CD4-positive, alpha-beta T cell treated with Interferon gamma for 1 hour (primary cell): ENCODE results near the gene ARL11.
"Not testable (repeated sequence)": the region's sequence is repeated elsewhere in the genome, so short reads cannot be mapped to it uniquely, and the experiment has no call there.

ENCODE experiments used
- DNase-seq: peaks from one replicate; pipeline ENCODE4 v3.0.0-alpha.2; 2020

Gene ARL11

DNA sequence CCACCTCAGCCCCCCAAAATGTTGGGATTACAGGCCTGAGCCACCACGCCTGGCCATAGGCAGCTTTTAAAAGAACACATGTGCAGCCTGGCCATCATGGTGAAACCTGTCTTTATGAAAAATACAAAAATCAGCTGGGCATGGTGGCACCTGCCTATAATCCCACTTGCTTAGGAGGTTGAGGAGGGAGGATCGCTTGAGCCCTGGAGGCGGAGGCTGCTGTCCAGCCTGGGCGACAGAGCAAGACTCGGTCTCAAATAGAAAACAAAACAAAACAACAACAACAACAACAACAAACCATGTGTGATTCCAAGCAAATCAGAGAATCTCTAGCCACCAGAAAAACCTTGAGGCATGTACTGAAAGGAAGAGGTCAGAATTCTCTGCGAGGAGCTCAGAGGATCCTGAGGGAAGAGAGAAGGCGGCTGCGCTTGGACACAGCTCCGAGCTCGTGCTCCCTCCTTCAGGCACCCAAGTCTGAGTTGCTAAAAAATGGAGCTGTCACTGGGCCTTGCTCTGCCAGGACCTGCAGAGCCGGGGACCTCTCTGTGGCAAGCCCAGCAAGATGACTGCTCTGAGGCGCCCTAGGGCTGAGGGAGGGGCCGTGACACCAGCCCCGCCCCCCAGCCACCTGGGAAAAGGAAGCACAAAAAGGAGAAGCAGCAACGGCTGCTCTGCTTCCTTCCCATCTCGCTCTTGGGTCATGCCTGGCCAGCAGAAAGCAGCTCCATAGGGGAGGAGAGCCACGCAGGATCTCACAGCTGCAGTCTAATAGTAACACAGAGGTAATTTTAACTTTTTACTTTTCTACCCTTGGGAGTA is at the start of gene ARL11:
Gene ARL11, plus strand, starts transcription at position 677 of the 822 bp plus-strand sequence. CDS start 1,941 bp downstream, outside the sequence.
- peak; percentile 76 for DNase-seq

DNA sequence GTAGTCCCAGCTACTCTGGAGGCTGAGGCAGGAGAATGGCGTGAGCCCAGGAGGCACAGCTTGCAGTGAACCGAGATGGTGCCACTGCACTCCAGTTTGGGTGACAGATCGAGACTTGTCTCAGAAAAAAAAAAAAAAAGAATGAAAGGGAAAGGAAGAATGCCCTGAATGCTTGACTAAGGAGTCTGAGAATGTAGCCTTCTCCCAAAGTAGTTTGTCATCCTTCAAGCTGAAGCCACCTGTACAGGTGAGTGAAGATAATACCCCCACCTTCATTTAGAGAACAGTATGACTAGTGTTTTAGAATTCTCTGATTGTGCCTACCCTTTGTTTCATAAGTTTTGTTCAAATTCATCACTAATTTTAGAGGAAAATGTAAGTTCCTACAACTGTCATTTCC is 48.8 kb upstream of the ARL11 start:
- DNase-seq, result no peak

- DNase-seq, result no peak
These were observed 47.2 kb upstream of the ARL11 start for GRCh38 chr13:49580980-49581680.

DNA sequence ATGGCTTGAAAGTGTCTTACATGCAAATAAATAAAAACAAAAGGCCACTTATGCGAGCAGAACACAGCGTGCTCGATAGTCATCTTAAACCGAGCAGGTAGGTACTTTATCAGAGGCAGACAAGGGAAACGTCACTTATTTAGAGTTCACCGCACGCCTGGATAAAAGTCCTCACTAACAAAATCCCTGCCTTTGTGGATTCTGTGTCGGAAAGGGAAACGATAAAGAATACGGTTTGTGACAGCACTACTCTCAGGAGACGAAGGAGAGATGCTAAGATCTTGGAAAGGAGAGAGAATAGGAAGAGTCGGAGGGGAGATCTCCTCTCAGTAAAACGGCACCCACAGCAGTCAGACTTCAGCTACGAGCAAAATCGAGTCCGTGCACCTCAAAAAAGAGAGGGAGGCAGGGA is 43.5 kb upstream of the ARL11 start:
- DNase-seq, result no peak

DNA sequence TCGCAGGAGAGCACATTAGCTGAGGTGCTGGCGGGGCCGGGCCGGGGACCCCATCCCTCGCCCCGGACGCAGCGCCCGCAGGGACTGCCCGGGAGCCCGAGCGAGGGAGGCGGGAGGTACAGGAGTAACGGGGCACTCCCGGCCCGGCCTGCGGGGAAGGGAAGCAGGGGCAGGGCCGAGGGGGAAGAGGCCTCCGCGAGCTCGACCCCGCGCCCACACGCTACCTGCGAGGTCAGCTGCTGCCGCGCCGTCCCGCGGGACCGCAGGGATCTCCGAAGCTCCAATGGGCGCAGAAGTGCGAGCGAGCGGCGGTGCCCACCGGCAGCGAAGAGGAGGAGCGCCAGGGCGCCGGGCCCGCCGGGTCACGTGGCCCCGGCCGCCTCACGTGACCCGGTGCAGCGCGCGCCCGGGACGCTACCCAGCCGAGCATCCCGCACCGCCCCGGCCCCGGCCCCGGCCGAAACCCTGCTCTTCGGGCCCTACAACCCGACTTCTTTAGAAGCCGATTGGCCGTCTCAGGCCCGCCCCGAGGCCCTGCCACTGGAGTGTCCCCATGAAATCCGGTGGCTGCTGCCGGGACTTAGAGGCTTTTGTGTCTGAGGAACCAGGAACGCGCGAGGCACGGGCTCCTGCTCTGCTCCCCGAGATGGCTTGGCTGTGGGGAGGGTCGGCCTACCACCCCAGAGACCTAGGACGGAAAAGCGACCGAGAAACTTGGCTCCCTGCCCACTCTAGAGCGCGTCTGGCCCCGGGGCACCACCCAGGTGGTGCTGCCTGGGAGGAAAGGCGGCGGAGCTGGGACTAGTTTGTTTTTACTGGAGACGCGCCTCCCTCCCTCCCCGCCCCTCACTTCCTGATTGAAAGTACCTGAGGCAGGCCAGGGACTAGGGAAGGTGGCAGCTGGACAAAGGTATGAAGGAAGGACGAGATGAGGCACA is 42.8 kb upstream of the ARL11 start, which contains the start of gene RCBTB1:
Gene RCBTB1, minus strand, starts transcription at position 339 of the 938 bp plus-strand sequence. CDS start 18,279 bp downstream, outside the sequence.
- peak; percentile 64 for DNase-seq

DNA sequence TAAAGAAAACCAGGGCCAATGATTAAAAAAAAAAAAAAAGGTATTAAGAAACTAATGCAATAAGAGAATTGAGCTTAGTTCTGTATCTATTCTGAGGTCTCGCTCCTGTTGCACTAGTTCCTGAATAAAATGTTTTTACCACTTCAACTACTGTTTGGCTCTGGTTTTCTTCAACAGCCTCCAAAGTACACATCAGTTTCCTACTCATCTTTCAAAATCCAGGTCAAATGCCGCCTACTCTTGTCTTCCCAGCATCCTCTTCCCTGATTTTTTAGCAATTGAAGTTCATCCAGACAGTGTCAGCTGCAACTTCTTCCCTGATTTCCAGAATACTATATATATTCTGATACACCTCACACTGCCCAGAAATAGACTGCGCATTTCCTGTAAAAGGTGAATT is 41.6 kb upstream of the ARL11 start:
- DNase-seq, result no peak

DNA sequence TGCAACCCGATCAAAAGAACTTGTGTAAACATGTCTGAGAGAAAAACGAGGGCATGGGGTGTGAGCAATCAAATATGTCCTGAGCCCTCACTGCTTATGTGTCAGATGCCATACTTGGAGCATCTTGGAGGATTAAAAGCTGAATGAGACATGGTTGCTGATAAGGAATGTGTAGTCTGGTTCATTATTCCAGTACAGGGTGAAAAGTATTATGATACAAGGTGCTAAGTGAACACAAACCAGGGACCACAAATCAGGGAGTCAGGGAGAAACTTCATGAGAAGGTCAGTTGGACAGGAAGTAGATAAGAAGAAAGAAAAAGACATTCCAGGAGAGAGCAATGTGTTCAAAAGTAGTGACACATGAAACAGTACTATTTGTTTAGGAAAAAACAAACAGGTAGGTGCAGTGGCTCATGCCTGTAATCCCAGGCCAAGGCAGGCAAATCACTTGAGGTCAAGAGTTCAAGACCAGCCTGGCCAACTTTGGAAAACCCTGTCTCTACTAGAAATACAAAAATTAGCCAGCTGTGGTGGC is 40.9 kb upstream of the ARL11 start:
- no peak for DNase-seq

DNA sequence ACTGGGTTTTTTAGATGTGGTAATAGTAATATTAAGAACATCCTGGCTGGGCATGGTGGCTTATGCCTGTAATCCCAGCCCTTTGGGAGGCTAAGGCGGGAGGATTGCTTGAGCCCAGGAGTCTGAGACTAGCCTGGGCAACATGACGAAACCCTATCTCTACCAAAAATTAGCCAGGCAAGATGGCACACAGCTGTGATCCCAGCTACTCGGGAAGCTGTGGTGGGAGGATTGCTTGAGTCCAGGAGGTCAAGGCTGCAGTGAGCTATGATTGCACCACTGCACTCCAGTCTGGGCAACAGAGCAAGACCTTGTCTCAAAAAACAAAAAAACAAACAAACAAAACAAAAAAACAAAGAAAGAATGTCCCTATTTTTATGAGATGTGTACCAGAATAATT is 37.6 kb upstream of the ARL11 start:
- DNase-seq, result not testable (repeated sequence)

DNA sequence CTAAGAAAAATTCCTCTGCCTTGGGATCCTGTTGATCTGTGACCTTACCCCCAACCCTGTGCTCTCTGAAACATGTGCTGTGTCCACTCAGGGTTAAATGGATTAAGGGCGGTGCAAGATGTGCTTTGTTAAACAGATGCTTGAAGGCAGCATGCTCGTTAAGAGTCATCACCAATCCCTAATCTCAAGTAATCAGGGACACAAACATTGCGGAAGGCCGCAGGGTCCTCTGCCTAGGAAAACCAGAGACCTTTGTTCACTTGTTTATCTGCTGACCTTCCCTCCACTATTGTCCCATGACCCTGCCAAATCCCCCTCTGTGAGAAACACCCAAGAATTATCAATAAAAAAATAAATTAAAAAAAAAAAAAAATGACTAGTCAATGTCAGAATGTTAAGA is 34.4 kb upstream of the ARL11 start:
- DNase-seq, result not testable (repeated sequence)

DNA sequence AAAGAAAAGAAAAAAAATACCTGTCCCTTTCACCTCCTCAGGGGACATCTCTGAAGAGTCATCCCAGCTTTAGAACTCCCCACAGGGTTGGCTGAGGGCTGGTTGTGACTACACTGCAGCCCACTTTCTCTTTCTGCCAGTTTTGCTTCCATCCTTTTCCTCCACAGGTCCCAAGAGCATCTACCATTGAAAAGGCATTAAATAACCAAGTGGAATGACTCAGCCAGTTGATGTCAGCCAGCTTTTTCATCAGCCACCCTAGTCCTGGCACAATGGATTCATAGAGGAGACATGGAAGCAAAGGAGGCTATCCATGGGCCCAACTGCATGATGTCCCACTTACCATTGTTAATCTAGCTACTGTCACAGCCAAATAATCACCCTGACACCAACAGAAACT is 33.7 kb upstream of the ARL11 start:
- no peak for DNase-seq

- DNase-seq, result no peak
These were observed 32.1 kb upstream of the ARL11 start for GRCh38 chr13:49596221-49596620.

- DNase-seq, result no peak
These were observed 31.2 kb upstream of the ARL11 start for GRCh38 chr13:49597043-49597641.

DNA sequence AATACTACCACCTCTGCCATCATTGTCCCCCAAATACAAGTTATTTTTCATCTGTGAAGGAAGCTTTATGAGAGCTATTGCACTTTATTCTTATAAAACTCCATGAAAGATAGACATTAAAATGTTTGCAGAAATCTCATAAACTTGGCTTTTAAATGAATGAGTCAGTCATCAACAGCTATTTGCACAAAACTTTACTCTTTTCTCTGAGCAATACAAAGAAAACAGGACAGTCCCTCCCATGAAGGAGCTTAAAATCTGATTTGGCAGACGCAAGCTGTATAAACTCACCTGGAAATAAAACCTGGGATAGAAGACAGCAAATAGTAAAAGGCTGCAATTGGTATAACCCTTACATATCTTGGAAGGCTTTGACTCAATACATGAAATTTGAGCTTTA is 26.3 kb upstream of the ARL11 start:
- DNase-seq, result no peak

DNA sequence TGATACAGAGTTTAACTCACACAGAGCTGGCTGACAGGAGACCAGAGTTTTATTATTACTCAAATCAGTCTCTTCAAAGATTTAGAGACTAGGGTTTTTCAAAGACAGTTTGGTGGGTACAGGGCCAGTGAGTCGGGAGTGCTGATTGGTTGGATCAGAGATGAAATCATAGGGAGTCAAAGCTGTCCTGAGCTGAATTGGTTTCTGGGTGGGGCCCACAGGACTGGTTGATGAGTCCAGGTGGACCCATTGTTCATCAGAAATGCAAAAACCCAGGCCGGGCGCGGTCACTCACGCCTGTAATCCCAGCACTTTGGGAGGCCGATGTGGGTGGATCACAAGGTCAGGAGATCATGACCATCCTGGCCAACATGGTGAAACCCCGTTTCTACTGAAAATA is 25.7 kb upstream of the ARL11 start:
- DNase-seq, result not testable (repeated sequence)

GRCh38 chr13:49604570-49604969 is 23.7 kb upstream of the ARL11 start:
- no peak for DNase-seq

DNA sequence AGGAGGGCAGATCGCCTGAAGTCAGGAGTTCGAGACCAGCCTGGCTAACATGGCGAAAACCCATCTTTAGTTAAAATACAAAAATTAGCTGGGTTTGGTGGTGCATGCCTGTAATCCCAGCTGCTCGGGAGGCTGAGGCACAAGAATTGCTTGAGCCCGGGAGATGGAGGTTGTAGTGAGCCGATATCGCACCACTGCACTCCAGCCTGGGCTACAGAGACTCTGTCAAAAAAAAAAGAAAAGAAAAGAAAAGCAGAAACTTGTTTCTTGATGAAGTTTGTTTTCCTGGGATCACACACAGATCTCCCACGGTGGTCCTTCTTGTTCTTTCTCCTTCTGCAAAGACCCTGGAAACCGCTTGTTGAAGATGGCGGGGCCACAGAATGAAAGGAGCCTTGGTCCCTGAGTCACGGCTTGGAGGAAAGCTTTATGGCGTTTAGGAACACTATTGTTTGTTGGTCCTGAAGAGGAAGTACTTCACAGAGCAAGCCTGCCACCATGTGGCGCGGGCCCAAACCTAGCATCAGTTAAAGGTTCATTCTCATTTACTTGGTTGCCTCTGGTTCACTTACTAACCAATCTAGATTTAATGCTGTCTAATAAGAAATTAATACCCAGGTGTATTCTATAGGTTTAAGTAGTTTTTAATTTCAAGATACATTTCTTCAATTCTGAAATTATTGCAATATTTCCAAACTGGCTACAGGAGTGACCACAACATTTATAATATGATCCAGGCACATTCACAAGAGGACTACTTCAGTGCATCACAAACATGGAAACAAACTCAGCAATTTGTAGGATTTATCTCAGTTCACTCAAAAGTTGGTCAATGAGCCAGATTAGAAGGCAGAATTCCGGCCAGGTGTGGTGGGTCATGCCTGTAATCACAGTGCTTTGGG is 21.3 kb upstream of the ARL11 start:
- peak; percentile 77 for DNase-seq

- no peak for DNase-seq
These were observed 20.5 kb upstream of the ARL11 start for GRCh38 chr13:49607761-49608160.

DNA sequence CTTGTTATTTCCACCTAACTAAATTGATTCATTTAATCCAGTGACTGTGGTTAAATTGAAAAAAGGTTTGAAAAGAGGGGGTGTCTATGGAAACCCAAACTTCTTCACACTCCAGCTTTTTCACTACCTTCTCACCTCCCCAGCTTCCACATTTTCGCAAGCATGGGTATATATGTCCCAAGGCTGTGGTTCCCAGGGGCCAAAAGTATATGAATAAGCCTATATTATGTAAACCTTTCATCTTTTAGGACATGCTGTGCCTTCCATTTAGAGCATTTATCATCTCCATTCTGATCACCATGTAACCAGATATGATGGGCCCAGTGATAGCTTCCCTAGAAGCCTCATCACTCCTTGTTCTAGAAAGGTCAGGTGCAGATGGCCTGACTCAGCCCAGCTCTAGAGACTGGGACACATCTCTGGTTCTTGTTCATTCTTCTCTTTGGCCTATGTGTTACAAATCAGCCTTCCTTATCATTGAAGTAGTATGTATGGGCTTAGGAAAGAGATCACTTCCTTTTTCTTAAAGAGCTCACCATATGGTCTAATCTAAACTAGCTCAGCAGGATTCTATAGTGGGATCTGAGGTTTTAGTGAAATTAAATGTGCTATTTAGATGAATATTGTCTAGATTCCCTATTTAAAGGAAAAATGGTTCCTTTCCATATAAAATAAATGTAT is 19.5 kb upstream of the ARL11 start:
- no peak for DNase-seq

GRCh38 chr13:49610176-49610575 is 18.1 kb upstream of the ARL11 start:
- DNase-seq, result no peak

- not testable (repeated sequence) for DNase-seq
These were observed 16.3 kb upstream of the ARL11 start for GRCh38 chr13:49612042-49612441.
